Endothelial cell of umbilical vein (primary cell): ENCODE results near the gene SMIM12. TPM values are rescaled to one million over a fixed set of nuclear protein-coding genes. Genes with fewer than 3 reads are reported as not detected.

Experiments used
- Bru-seq: library from RNA; stranded (reverse); fragments of 400-500 nt; gene quantifications from one replicate; lab custom pipeline; 2021; lab: Mats Ljungman, UMichigan
- BruChase-seq, 2 experiments: library from RNA; stranded (reverse); fragments of 400-500 nt; gene quantifications; one replicate each; lab custom pipeline; 2021; lab: Mats Ljungman, UMichigan
- BruUV-seq: library from RNA; stranded (reverse); fragments of 400-500 nt; replicated peaks from 2 replicates; lab custom pipeline; 2021; lab: Mats Ljungman, UMichigan
- CTCF ChIA-PET: fragments of 300-600, 350-600 bp; sonication (Branson Sonifier 250); formaldehyde crosslinking; loops from one replicate; lab custom pipeline; 2021; ENCODE audit warnings: antibody characterized with exemption, inconsistent platforms; lab: Charles Lee
- POLR2A ChIA-PET: fragments of 300-600, 350-600 bp; sonication (Branson Sonifier 250); formaldehyde crosslinking; loops from one replicate; lab custom pipeline; 2021; ENCODE audit warnings: antibody characterized with exemption, inconsistent platforms; lab: Charles Lee
- DNase-seq: peaks from one replicate; pipeline ENCODE4 v3.0.0-alpha.2; 2011; ENCODE audit warnings: low read depth, low spot score
- FAIRE-seq: peaks from 2 replicates; lab custom pipeline; 2011; peaks lifted over from hg19 to GRCh38; lab: Jason Lieb, UNC
- H2AFZ ChIP-seq: 2 replicates; pipeline ENCODE4 v1.6.0; 2012; ENCODE audit warnings: low read depth, low read length, control low read depth, inconsistent platforms
- H3K27ac ChIP-seq: 2 replicates; pipeline ENCODE4 v1.5.1; 2011; ENCODE audit warnings: low read depth, mild to moderate bottlenecking, control low read depth, low read length, moderate library complexity; ENCODE audit not compliant: insufficient read depth
- H3K27me3 ChIP-seq, 2 experiments: 2 replicates each; pipeline versions ENCODE4 v1.6.0 to v1.6.1; 2011; ENCODE audit warnings: low read length in 2 of 2, mixed read lengths in 1 of 2; ENCODE audit not compliant: control insufficient read depth in 2 of 2, insufficient read depth in 2 of 2
- H3K36me3 ChIP-seq, 2 experiments: 2 replicates in 1 of 2; 3 replicates in 1 of 2; pipeline ENCODE4 v1.5.1; 2011; ENCODE audit warnings: low read length in 2 of 2, mild to moderate bottlenecking in 1 of 2, moderate library complexity in 1 of 2; ENCODE audit not compliant: control insufficient read depth in 2 of 2, insufficient read depth in 2 of 2; ENCODE audit errors: extremely low read depth in 1 of 2
- H3K4me1 ChIP-seq: 3 replicates; pipeline ENCODE4 v1.5.1; 2011; ENCODE audit warnings: mild to moderate bottlenecking, low read length; ENCODE audit not compliant: control insufficient read depth, insufficient read depth; ENCODE audit errors: extremely low read depth
- H3K4me2 ChIP-seq: 2 replicates; pipeline ENCODE4 v1.6.1; 2011; ENCODE audit warnings: low read length, control low read depth, mixed read lengths; ENCODE audit not compliant: insufficient read depth
- H3K4me3 ChIP-seq, 3 experiments: fragments of 200-600 bp in 1 of 3; sonication (generic), shearing (Covaris generic) in 1 of 3; replicated peaks in 1 of 3; 2 replicates each; pipeline ENCODE4 v1.5.1; 2011 to 2016; ENCODE audit warnings: control low read depth in 3 of 3, low read length in 3 of 3, mild to moderate bottlenecking in 2 of 3, inconsistent platforms in 1 of 3, low read depth in 1 of 3, moderate library complexity in 1 of 3; ENCODE audit not compliant: insufficient read depth in 1 of 3
- H3K79me2 ChIP-seq: 2 replicates; pipeline ENCODE4 v1.6.0; 2012; ENCODE audit warnings: low read length, inconsistent platforms; ENCODE audit not compliant: control insufficient read depth, insufficient read depth
- H3K9ac ChIP-seq: replicated peaks from 2 replicates; pipeline ENCODE3; 2011; ENCODE audit warnings: low read length, control low read depth; ENCODE audit not compliant: insufficient read depth; ENCODE audit errors: extremely low read depth
- H3K9me1 ChIP-seq: replicated peaks from 3 replicates; pipeline ENCODE4 v1.6.0; 2011; ENCODE audit warnings: mild to moderate bottlenecking, low read length; ENCODE audit not compliant: control insufficient read depth, insufficient read depth; ENCODE audit errors: extremely low read depth
- H3K9me3 ChIP-seq: replicated peaks from 2 replicates; pipeline ENCODE4 v1.5.1; 2012; ENCODE audit warnings: low read length, inconsistent platforms; ENCODE audit not compliant: control insufficient read depth, insufficient read depth
- H4K20me1 ChIP-seq: replicated peaks from 2 replicates; pipeline ENCODE3; 2011; ENCODE audit warnings: mild to moderate bottlenecking, low read length; ENCODE audit not compliant: control insufficient read depth, insufficient read depth; ENCODE audit errors: extremely low read depth
- EZH2 ChIP-seq: IDR thresholded peaks from 2 replicates; pipeline ENCODE4 v1.6.1; 2012; ENCODE audit warnings: borderline replicate concordance, low read depth, mild to moderate bottlenecking, moderate library complexity, low read length, inconsistent platforms; ENCODE audit not compliant: severe bottlenecking
- GATA2 ChIP-seq: IDR thresholded peaks from 2 replicates; pipeline ENCODE4 v1.7.0; 2011; ENCODE audit warnings: low read depth, mild to moderate bottlenecking, moderate library complexity, mixed read lengths, low read length; ENCODE audit not compliant: insufficient read length, insufficient read depth
- MAX ChIP-seq: IDR thresholded peaks from 2 replicates; pipeline ENCODE4 v1.6.1; 2011; ENCODE audit not compliant: insufficient read depth, insufficient read length
- MYC ChIP-seq: IDR thresholded peaks from one replicate; pipeline ENCODE4 v1.6.1; 2011; ENCODE audit warnings: mild to moderate bottlenecking, low read depth, low read length
- POLR2A ChIP-seq: IDR thresholded peaks from 2 replicates; pipeline ENCODE4 v1.6.1; 2012; ENCODE audit warnings: low read depth, mild to moderate bottlenecking, control low read depth, low read length
- POLR2AphosphoS5 ChIP-seq: IDR thresholded peaks from 2 replicates; pipeline ENCODE4 v1.6.1; 2012; ENCODE audit warnings: low read depth, mild to moderate bottlenecking, control low read depth, low read length, moderate library complexity; ENCODE audit not compliant: insufficient read depth
- dilution Hi-C: fragments of 300-500 bp; cut with MboI; formaldehyde crosslinking; loops from one replicate; pipeline ENCODE4 v1.15.0; 2019; ENCODE audit warnings: low sequenced_read_pairs; ENCODE audit not compliant: extremely low pct_ligation_motif_present
- intact Hi-C: fragments of 100-400 bp; cut with micrococcal nuclease; formaldehyde crosslinking; loops from one replicate; pipeline ENCODE4 v1.10.0; 2022
- long read RNA-seq: library from polyadenylated mRNA; stranded (forward); transcript quantifications from one replicate; pipeline ENCODE4 v2.0.0, GENCODE V29; 2021
- polyA minus RNA-seq, 3 experiments: library from RNA; depleted of rRNA, polyadenylated mRNA; stranded (reverse); fragments of >200 nt; gene quantifications; 1 replicate in 1 of 3; 2 replicates in 2 of 3; pipeline ENCODE4 v1.2.3, GENCODE V29; 2011
- polyA plus RNA-seq, 4 experiments: library from polyadenylated mRNA; depleted of rRNA in 3 of 4; stranded (reverse) in 3 of 4; unstranded in 1 of 4; fragments of >200 nt; gene quantifications; 2 replicates each; pipeline versions ENCODE4 v1.2.1 to v1.2.3, GENCODE V29; 2011 to 2012; ENCODE audit warnings: missing spikeins in 1 of 4
- total RNA-seq: library from RNA; stranded (reverse); gene quantifications from 2 replicates; pipeline ENCODE4 v1.2.3, GENCODE V29; 2021
- TF ChIP-seq, protein P1 (sequence below), 2 donors: IDR thresholded peaks; 1 replicate in 1 of 2; 2 replicates in 1 of 2; pipeline ENCODE4 v1.5.1; 2011; ENCODE audit warnings: low read length in 2 of 2, mild to moderate bottlenecking in 2 of 2, moderate library complexity in 2 of 2, control low read depth in 1 of 2, inconsistent platforms in 1 of 2, low read depth in 1 of 2; ENCODE audit not compliant: insufficient read depth in 1 of 2; ENCODE audit errors: extremely low read depth in 1 of 2

The SMIM12 gene, protein sequence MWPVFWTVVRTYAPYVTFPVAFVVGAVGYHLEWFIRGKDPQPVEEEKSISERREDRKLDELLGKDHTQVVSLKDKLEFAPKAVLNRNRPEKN
- 54.7 and 66.2 TPM in 2 replicates for total RNA-seq
- 85.9 TPM in 2 replicates for polyA plus RNA-seq
- 76.3 and 87.7 TPM in 2 replicates for polyA plus RNA-seq (2011; cell fraction: cytosol; rRNA removed)
- polyA plus RNA-seq (2011; cell fraction: nucleus; rRNA removed) = 37.8 and 40.8 TPM in 2 replicates
- polyA plus RNA-seq (2012) = 49.5 and 57.3 TPM in 2 replicates
- 47.4 and 52.7 TPM in 2 replicates for polyA minus RNA-seq
- polyA minus RNA-seq (2011; cell fraction: cytosol; rRNA and poly(A)+ RNA removed) = 20.1 TPM
- polyA minus RNA-seq (2011; cell fraction: nucleus; rRNA and poly(A)+ RNA removed) = 19.8 and 21.2 TPM in 2 replicates
- percentile 83 among the genes with signal in this experiment for Bru-seq, nascent RNA
- BruChase-seq, experiment 1, labeled RNA remaining after a 6-hour chase = percentile 91 among the genes with signal in this experiment
- percentile 90 among the genes with signal in this experiment for BruChase-seq, experiment 2, labeled RNA remaining after a 2-hour chase
- long read RNA-seq, transcript SMIM12-206 (2 exons, 3,454 nt) = major isoform, 134 of 160 reads
- long read RNA-seq, transcript SMIM12-202 (2 exons, 897 nt) = minor isoform, 18 of 160 reads
- long read RNA-seq, partial matches to known transcripts = 2 of 160 reads
- long read RNA-seq, other reads (novel, unspliced or antisense) = 5 of 160 reads

DNA sequence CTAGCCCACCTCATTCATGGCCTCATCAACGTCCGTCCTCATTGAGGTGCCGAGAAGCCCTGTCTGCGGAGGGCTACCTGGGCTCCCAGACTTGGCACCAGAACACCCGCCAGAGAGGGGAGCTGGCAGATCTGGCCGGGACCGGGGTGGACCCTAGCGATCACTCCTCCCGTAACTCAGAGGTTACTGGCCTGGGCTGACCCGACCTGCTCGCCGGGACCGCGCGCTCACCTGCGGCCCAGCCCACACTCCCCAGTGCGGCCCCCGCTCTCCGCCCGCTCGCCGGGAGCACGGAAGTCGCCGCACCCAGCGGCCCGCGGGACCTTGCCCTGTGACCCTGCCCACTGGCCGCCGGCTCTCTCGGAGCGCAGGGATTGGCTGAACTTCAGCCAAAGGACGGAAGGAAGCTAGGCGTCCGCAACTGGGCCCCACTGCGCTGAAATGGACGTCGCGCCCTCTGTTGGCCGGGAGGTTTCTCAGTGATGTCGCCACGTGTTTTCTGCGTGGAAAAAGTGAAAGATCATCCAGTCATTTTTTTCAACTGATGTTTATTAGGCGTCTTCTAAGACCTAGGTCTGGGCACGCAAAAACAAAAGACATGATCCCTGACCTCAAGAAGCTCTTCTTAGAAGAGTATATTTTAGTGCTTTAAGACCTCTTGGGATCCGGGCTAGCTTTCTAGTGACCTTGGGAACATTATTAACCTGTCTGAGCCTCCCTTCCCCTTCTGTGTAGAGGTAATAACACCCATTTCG, at the start of gene SMIM12:
TSS of gene SMIM12 (minus strand) at position 304 of the 755 bp plus-strand sequence. CDS start 3,772 bp downstream, outside the sequence.
- peaks cover 6 to 14% of the 10 kb centered on the region in 2 experiments for H3K27me3 ChIP-seq
- dilution Hi-C loops (no loop called here), intact Hi-C loops (loop anchor here (1.0 to 10.0 kb wide), 4 partner anchors 255 to 910 kb away; partner anchors contain the start of genes CLSPN and SFPQ)
- H2AFZ ChIP-seq = peak within 1 kb of the TSS; percentile 59
- no peaks in the 10 kb centered on the region for H4K20me1 ChIP-seq
- peak; percentile 93 for DNase-seq
- H3K4me3 ChIP-seq = peak within 1 kb of the TSS; percentile 30 to 98 (median 74)
- H3K4me1 ChIP-seq = peaks cover 8% of the 10 kb centered on the region
- ChIA-PET POLR2A (interaction anchor here (0.7 kb wide), 1 partner anchor 910 kb away, joined by 3 read pairs; the partner anchor contains the start of gene CLSPN), CTCF (interaction anchor here (0.9 to 1.8 kb wide), 9 partner anchors 9 to 125 kb away, joined by 3 to 14 read pairs (median 4); partner anchors contain the start of gene TMEM35B)
- BruUV-seq = TSS peak; percentile 72
- peak within 1 kb of the TSS; percentile 81 for H3K27ac ChIP-seq
- H3K79me2 ChIP-seq = peaks cover 34% of the 10 kb centered on the region
- peaks cover 5 to 10% of the 10 kb centered on the region in 2 experiments for H3K36me3 ChIP-seq
- FAIRE-seq = peak; percentile 98
- peak within 1 kb of the TSS; percentile 86 for H3K9ac ChIP-seq
- H3K9me3 ChIP-seq = no peaks in the 10 kb centered on the region
- peak within 1 kb of the TSS; percentile 95 for H3K4me2 ChIP-seq
- TF ChIP-seq EZH2 (no peak), POLR2AphosphoS5 (peak; percentile 79), GATA2 (no peak), MYC (peak; percentile 88), POLR2A (peak; percentile 86), MAX (peak; percentile 97)
- TF ChIP-seq, protein P1, sequence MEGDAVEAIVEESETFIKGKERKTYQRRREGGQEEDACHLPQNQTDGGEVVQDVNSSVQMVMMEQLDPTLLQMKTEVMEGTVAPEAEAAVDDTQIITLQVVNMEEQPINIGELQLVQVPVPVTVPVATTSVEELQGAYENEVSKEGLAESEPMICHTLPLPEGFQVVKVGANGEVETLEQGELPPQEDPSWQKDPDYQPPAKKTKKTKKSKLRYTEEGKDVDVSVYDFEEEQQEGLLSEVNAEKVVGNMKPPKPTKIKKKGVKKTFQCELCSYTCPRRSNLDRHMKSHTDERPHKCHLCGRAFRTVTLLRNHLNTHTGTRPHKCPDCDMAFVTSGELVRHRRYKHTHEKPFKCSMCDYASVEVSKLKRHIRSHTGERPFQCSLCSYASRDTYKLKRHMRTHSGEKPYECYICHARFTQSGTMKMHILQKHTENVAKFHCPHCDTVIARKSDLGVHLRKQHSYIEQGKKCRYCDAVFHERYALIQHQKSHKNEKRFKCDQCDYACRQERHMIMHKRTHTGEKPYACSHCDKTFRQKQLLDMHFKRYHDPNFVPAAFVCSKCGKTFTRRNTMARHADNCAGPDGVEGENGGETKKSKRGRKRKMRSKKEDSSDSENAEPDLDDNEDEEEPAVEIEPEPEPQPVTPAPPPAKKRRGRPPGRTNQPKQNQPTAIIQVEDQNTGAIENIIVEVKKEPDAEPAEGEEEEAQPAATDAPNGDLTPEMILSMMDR (IDR thresholded peaks at IDR 0.05; ENCODE audit: extremely low read depth in 1 of 2, insufficient read depth in 1 of 2, low read depth in 1 of 2, low read length in 2 of 2) = peak; percentile 87 to 89
- no peaks in the 10 kb centered on the region for H3K9me1 ChIP-seq
